LNCaP clone FGC (cell line): Measurements from ENCODE around the gene FHIT.

Experiments
- DNase-seq: peaks from one replicate; pipeline ENCODE4 v3.0.0-alpha.2; 2011; ENCODE audit warnings: low read depth
- H3K4me3 ChIP-seq: 2 replicates; pipeline ENCODE4 v1.5.1; 2011; ENCODE audit warnings: mild to moderate bottlenecking, low read depth, low read length, control low read depth
- TF ChIP-seq, protein P1 (sequence below): IDR thresholded peaks from 2 replicates; pipeline ENCODE4 v1.5.1; 2012; ENCODE audit warnings: mild to moderate bottlenecking; ENCODE audit not compliant: control insufficient read depth, insufficient read depth; ENCODE audit errors: extremely low read depth

Gene FHIT

DNA sequence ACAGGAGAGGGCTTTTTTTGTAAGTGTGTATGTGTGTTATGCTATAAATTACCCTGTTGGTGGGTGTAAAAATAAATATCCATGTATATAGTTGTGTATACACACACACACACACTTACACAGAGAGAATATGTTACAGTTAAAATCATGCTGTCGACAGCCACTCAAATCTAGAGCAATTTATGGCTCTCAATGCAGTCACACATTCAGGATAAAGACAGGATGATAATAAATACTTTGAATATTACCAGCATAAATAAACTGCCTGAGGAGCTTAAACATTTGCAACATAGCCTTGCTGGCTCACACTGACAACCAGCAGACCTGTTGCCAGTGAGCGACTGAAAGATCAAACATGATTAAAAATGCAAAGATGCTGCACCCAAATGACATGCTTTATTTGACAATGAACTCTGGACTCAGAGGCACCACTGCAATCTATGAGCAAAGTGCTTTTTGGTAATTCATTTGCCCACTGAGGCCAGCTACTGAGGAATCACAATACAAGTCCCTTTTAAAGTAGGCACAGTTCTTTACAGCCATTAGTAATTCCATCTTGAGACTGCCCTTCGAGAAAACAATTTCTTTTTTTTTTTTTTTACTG lies 458.9 kb downstream of the FHIT start:
- TF ChIP-seq, protein P1, sequence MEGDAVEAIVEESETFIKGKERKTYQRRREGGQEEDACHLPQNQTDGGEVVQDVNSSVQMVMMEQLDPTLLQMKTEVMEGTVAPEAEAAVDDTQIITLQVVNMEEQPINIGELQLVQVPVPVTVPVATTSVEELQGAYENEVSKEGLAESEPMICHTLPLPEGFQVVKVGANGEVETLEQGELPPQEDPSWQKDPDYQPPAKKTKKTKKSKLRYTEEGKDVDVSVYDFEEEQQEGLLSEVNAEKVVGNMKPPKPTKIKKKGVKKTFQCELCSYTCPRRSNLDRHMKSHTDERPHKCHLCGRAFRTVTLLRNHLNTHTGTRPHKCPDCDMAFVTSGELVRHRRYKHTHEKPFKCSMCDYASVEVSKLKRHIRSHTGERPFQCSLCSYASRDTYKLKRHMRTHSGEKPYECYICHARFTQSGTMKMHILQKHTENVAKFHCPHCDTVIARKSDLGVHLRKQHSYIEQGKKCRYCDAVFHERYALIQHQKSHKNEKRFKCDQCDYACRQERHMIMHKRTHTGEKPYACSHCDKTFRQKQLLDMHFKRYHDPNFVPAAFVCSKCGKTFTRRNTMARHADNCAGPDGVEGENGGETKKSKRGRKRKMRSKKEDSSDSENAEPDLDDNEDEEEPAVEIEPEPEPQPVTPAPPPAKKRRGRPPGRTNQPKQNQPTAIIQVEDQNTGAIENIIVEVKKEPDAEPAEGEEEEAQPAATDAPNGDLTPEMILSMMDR: no peak
- H3K4me3 ChIP-seq: no peak overlapping the region
- DNase-seq: no peak

DNA sequence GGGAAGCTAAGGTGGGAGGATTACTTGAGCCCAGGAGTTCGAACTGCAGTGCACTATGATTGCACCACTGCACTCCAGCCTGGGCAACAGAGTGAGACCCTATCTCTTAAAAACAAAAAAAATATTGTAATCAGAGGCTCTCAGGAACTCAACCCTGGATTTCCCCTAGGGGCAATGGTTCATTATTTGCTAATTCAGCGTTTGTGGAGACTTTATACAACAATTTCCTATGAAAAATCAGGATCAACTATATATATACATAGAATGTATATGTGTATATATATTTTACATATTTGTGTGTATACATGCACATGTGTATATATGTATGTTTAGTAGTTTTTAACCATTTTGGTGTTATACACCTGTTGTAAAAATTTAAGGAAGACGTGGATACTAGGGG lies 463.1 kb downstream of the FHIT start:
- TF ChIP-seq, protein P1: no peak
- no peak overlapping the region for H3K4me3 ChIP-seq
- DNase-seq: no peak

DNA sequence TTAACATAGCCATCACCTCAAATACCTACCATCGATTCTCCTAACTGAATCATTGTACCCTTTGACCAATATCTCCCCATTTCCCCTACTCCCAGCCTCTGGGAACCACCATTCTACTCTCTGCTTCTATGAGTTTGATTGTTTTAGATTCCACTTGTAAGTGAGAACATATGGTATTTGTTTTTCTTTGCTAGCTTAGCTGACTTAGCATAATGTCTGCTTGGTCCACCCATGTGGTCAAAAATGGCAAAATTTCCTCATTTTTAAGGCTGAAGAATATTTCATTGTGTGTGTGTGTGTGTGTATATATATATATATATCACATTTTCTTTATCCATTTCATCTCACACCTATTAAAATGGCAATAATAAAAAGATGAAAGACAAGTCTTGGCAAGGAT lies 469.3 kb downstream of the FHIT start:
- DNase-seq: no peak
- TF ChIP-seq, protein P1: no peak
- no peak overlapping the region for H3K4me3 ChIP-seq

DNA sequence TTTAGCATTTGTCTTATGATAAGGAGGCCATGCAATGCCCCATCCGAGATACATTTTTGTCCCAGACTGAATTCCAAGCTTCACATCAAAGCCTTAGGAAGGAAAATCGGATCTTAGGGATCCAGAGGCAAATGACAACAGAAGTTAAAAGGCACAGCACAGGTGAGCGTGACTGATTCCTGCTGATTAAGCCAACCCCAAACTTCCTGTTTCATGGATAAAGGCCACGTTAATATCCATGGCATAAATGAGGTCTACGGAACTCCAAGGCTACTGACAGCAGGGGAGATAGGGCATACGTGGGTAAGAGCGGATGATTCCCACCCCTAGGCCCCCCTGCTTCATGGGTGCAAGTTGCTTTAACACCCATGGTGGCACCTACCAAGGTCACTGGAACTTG lies 471.6 kb downstream of the FHIT start:
- H3K4me3 ChIP-seq: no peak overlapping the region
- TF ChIP-seq, protein P1: no peak
- DNase-seq: no peak

DNA sequence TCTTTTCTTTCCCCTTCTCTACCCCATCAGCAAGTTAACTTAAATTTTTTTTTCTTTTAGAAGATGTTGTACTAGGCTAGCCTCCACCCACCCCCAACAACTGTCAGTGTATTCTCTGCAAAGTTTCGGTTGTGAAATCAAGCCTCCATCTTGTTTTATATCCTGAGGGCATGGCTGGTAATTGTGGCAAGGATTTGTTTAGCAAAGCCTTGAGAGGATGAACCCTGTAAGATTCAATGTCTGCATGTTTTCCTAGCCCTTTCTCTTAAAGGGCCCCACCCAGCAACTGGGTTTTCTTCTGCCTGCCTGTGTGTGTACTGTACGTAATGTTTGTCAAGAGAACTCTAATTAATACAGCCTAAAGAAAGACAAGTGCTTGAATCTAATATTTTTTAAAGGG lies 475.3 kb downstream of the FHIT start:
- no peak overlapping the region for H3K4me3 ChIP-seq
- no peak for DNase-seq
- TF ChIP-seq, protein P1: no peak

DNA sequence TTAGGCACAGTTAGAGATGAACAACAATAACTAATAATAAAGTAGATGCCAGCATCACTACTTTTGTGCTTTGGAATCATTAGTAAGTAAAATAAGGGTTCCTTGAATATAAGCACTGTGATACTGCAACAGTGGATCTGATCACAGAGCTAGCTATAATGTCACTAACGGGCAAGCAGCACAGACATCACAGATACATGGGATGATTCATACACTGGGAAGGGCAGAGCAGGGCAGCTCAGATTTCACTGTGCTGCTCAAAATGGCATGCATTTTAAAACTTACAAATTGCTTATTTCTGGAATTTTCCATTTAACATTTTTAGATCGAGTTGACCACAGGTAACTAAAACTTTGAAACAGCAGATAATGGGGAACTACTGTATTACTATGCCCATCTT lies 476.6 kb downstream of the FHIT start:
- TF ChIP-seq, protein P1: no peak
- no peak overlapping the region for H3K4me3 ChIP-seq
- DNase-seq: no peak

DNA sequence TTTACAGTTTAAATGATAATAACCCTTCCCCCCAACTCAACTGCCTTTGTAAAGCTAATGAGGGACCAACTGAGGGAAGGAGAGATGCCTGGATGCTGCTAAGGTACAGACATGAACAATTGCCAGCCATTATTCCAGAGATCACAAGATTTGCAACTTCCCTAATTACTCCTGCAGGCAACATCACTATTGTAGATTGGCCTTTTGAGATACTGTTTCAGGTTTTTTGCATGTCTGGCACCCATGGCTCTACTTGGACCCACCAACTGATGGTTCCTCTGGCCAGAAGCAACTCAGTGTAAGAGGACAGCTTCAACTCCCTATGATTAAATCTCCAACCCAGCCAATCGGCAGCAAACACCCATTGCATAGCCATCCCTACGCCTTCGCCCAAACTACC lies 478.7 kb downstream of the FHIT start:
- TF ChIP-seq, protein P1: no peak
- H3K4me3 ChIP-seq: no peak overlapping the region
- no peak for DNase-seq
